A549 (cell line): ENCODE data around the gene EIF2B5. TPM values are rescaled to one million over a fixed set of nuclear protein-coding genes. Genes with fewer than 3 reads are reported as not detected.
"Not testable (repeated sequence)": the region's sequence is repeated elsewhere in the genome, so short reads cannot be mapped to it uniquely, and the experiment has no call there.

Experiments
- ATAC-seq, 2 experiments: fragments of 200-7000 bp in 1 of 2; fragments of >200 bp in 1 of 2; cut with Nextera tagmentation in 1 of 2; cut with Tn5 transposase in 1 of 2; 3 replicates each; pipeline versions ENCODE4 v1.8.0 to v1.9.1; 2018 to 2020; ENCODE audit warnings: mild to moderate bottlenecking in 1 of 2, moderate library complexity in 1 of 2
- CTCF ChIA-PET: fragments of 300-600 bp; sonication (Branson Sonifier 250); formaldehyde crosslinking; extraction: SDS; loops from one replicate; lab custom pipeline; 2021; ENCODE audit warnings: antibody characterized with exemption, inconsistent platforms; lab: Yijun Ruan, JAX
- POLR2A ChIA-PET: fragments of 350-600 bp; formaldehyde crosslinking; extraction: SDS; loops from one replicate; lab custom pipeline; 2021; ENCODE audit warnings: antibody characterized with exemption, inconsistent platforms; lab: Yijun Ruan, JAX
- DNase-seq, 2 experiments: peaks; one replicate each; pipeline versions ENCODE4 v3.0.0 to v3.0.0-alpha.2; 2011 to 2016; ENCODE audit warnings: low read depth in 1 of 2, low spot score in 1 of 2
- FAIRE-seq: peaks from 2 replicates; lab custom pipeline; 2011; peaks lifted over from hg19 to GRCh38; lab: Jason Lieb, UNC
- H3K27ac ChIP-seq, 2 experiments: fragments of >200 bp; sonication (Bioruptor Twin); formaldehyde crosslinking; 3 replicates each; pipeline ENCODE4 v1.5.1; 2016 to 2017
- H3K4me1 ChIP-seq: fragments of >200 bp; sonication (Bioruptor Twin); formaldehyde crosslinking; 3 replicates; pipeline ENCODE4 v1.6.1; 2016
- H3K4me2 ChIP-seq: fragments of >200 bp; sonication (Bioruptor Twin); formaldehyde crosslinking; 3 replicates; pipeline ENCODE4 v1.6.1; 2016
- H3K4me3 ChIP-seq: fragments of >200 bp; sonication (Bioruptor Twin); formaldehyde crosslinking; 3 replicates; pipeline ENCODE4 v1.5.1; 2016
- H3K9me3 ChIP-seq: fragments of >200 bp; sonication (Bioruptor Twin); formaldehyde crosslinking; 3 replicates; pipeline ENCODE4 v1.6.1; 2016
- BHLHE40 ChIP-seq: IDR thresholded peaks from 2 replicates; pipeline ENCODE4 v1.6.1; 2012; ENCODE audit warnings: low read depth, low read length, inconsistent platforms
- CEBPB ChIP-seq, 2 experiments: fragments of >200 bp in 1 of 2; sonication (Bioruptor Twin) in 1 of 2; formaldehyde crosslinking in 1 of 2; IDR thresholded peaks; 2 replicates each; pipeline ENCODE4 v1.6.1; 2012 to 2016
- FOSL2 ChIP-seq, 2 experiments: fragments of 450-650 bp in 1 of 2; fragments of >200 bp in 1 of 2; sonication (Bioruptor Twin) in 1 of 2; formaldehyde crosslinking; IDR thresholded peaks; 2 replicates each; pipeline versions ENCODE4 v1.5.0 to v1.6.1; 2016 to 2020; ENCODE audit warnings: mild to moderate bottlenecking in 1 of 2, moderate library complexity in 1 of 2
- HMGXB4 ChIP-seq: fragments of 250-450 bp; sonication (Bioruptor Pico); IDR thresholded peaks from 2 replicates; pipeline ENCODE4 v1.5.0; 2021; ENCODE audit warnings: mild to moderate bottlenecking, moderate library complexity, borderline replicate concordance
- HOXB5 ChIP-seq: fragments of 250-450 bp; sonication (Bioruptor Pico); IDR thresholded peaks from 2 replicates; pipeline ENCODE4 v1.5.0; 2020; ENCODE audit warnings: mild to moderate bottlenecking, moderate library complexity
- JUNB ChIP-seq: fragments of >200 bp; sonication (Bioruptor Twin); formaldehyde crosslinking; IDR thresholded peaks from 2 replicates; pipeline ENCODE4 v1.6.1; 2016
- KDM1A ChIP-seq: fragments of 200-600 bp; sonication (generic); IDR thresholded peaks from 2 replicates; pipeline ENCODE4 v1.6.1; 2016; ENCODE audit warnings: low read depth, mild to moderate bottlenecking
- MAX ChIP-seq: IDR thresholded peaks from 2 replicates; pipeline ENCODE4 v1.6.1; 2012
- MAZ ChIP-seq: fragments of 150-350 bp; IDR thresholded peaks from 2 replicates; pipeline ENCODE4 v1.6.1; 2014; ENCODE audit warnings: antibody characterized with exemption, low read depth, low read length, borderline replicate concordance
- MYC ChIP-seq: IDR thresholded peaks from 2 replicates; pipeline ENCODE4 v1.6.1; 2012; ENCODE audit warnings: mild to moderate bottlenecking, inconsistent platforms, low read length, improper control_type of control experiment, borderline replicate concordance
- PHF8 ChIP-seq: fragments of 200-600 bp; sonication (generic); IDR thresholded peaks from 2 replicates; pipeline ENCODE4 v1.6.1; 2016; ENCODE audit warnings: low read depth, mild to moderate bottlenecking, antibody characterized with exemption, moderate library complexity, borderline replicate concordance
- RARB ChIP-seq: fragments of 250-450 bp; sonication (Bioruptor Pico); IDR thresholded peaks from 2 replicates; pipeline ENCODE4 v1.8.0; 2021; ENCODE audit warnings: mild to moderate bottlenecking, moderate library complexity
- RCOR1 ChIP-seq: fragments of 150-350 bp; IDR thresholded peaks from 2 replicates; pipeline ENCODE4 v1.6.1; 2014; ENCODE audit warnings: antibody characterized with exemption, low read length, low read depth
- REST ChIP-seq: fragments of 200-600 bp; sonication (generic); IDR thresholded peaks from 2 replicates; pipeline ENCODE4 v1.6.1; 2016; ENCODE audit warnings: antibody characterized with exemption, mild to moderate bottlenecking, moderate library complexity
- RFX5 ChIP-seq: fragments of 450-650 bp; IDR thresholded peaks from 2 replicates; pipeline ENCODE4 v1.7.1; 2014; ENCODE audit warnings: antibody characterized with exemption, mild to moderate bottlenecking, moderate library complexity
- SMC3 ChIP-seq: fragments of >200 bp; sonication (Bioruptor Twin); formaldehyde crosslinking; IDR thresholded peaks from 3 replicates; pipeline ENCODE4 v1.6.1; 2018; ENCODE audit warnings: inconsistent platforms
- TFCP2L1 ChIP-seq: fragments of 250-450 bp; sonication (Bioruptor Pico); IDR thresholded peaks from 2 replicates; pipeline ENCODE4 v1.5.0; 2021; ENCODE audit warnings: mild to moderate bottlenecking
- ZSCAN20 ChIP-seq: fragments of 250-450 bp; sonication (Bioruptor Pico); IDR thresholded peaks from 2 replicates; pipeline ENCODE4 v1.8.0; 2022; ENCODE audit warnings: mild to moderate bottlenecking, moderate library complexity
- WGBS: methylation state at CpG from one replicate; pipeline ENCODE4 v1.1.6; 2017; ENCODE audit errors: missing lambda C conversion rate; 5-methylcytosine and 5-hydroxymethylcytosine counted together
- polyA plus RNA-seq, 4 experiments: library from polyadenylated mRNA; depleted of rRNA in 3 of 4; stranded (reverse); fragments of >200 nt; fragmentation: RNase III in 1 of 4; extraction: RNeasy Plus Mini Kit Qiagen cat#74134 plus additional on column Dnase treatment in 1 of 4; gene quantifications; 2 replicates in 3 of 4; 3 replicates in 1 of 4; pipeline ENCODE4 v1.2.3, GENCODE V29; 2011 to 2017

Gene EIF2B5
- polyA plus RNA-seq, 2 of the 4 experiments (the other 2 are of a cell fraction), result 32.1 to 32.7 TPM

- TF ChIP-seq HMGXB4 (CRISPR knock-in tag), result no peak
- no peak for TF ChIP-seq MYC
- no peak for TF ChIP-seq TFCP2L1
- TF ChIP-seq JUNB, result no peak
- TF ChIP-seq RFX5, result no peak
- no peak for TF ChIP-seq FOSL2 (IDR thresholded peaks at IDR 0.05)
- no peak for TF ChIP-seq FOSL2 (CRISPR knock-in tag; IDR thresholded peaks at IDR 0.05)
- no peak for TF ChIP-seq ZSCAN20 (CRISPR knock-in tag)
- no peak for TF ChIP-seq PHF8
- TF ChIP-seq MAX, result no peak
- no peak for TF ChIP-seq BHLHE40
- no peak for TF ChIP-seq MAZ
- no peak for TF ChIP-seq REST
- TF ChIP-seq KDM1A, result no peak
- TF ChIP-seq HOXB5 (CRISPR knock-in tag), result no peak
- TF ChIP-seq RARB (CRISPR knock-in tag), result no peak
- no peak for TF ChIP-seq CEBPB (IDR thresholded peaks at IDR 0.05)
- TF ChIP-seq RCOR1, result no peak
- no peak for TF ChIP-seq SMC3
- ChIA-PET POLR2A (no interaction called here), CTCF (interaction anchor here (0.8 to 1.0 kb wide), 4 partner anchors 13 to 101 kb away, joined by 3 to 4 read pairs (median 4); partner anchors contain the start of gene EEF1AKMT4)
- Histone ChIP-seq H3K4me2 (no peak overlapping the region), H3K4me1 (no peaks in the 10 kb centered on the region), H3K27ac (no peak overlapping the region), H3K9me3 (no peaks in the 10 kb centered on the region), H3K4me3 (no peak overlapping the region)
- ATAC-seq, result no peak
- no peak for DNase-seq
- WGBS, result 79% methylated on average over 6 of the region's 6 CpGs
- FAIRE-seq, result no peak
Measured at GRCh38 chr3:184149123-184149522, 14.0 kb downstream of the EIF2B5 start.

GRCh38 chr3:184149770-184150169 lies 14.6 kb downstream of the EIF2B5 start:
- DNase-seq, H3K27ac ChIP-seq, H3K4me1 ChIP-seq, H3K4me2 ChIP-seq, FAIRE-seq, POLR2A ChIA-PET, H3K4me3 ChIP-seq, H3K9me3 ChIP-seq: not testable (repeated sequence)
- 80% methylated on average over 6 of the region's 6 CpGs for WGBS
- CTCF ChIA-PET, result interaction anchor here (1.0 kb wide), 2 partner anchors 20 to 100 kb away, joined by 4 read pairs; partner anchors contain the start of gene EEF1AKMT4
- ATAC-seq, result peak; percentile 71 to 76
